SJSA1 (cell line): Measurements from ENCODE around the gene IFNLR1. TPM values are rescaled to one million over a fixed set of nuclear protein-coding genes. Genes with fewer than 3 reads are reported as not detected.
"Not testable (repeated sequence)": the region's sequence is repeated elsewhere in the genome, so short reads cannot be mapped to it uniquely, and the experiment has no call there.

ENCODE experiments used
- DNase-seq, 2 experiments: peaks; one replicate each; pipeline ENCODE4 v3.0.0-alpha.2; 2015 to 2020; ENCODE audit warnings: low spot score in 2 of 2, low read depth in 1 of 2
- H3K27ac ChIP-seq: fragments of 250-450 bp; sonication (Bioruptor Pico); 2 replicates; pipeline ENCODE4 v1.5.1; 2020; ENCODE audit warnings: mild to moderate bottlenecking, moderate library complexity
- H3K27me3 ChIP-seq: fragments of 250-450 bp; sonication (Bioruptor Pico); replicated peaks from 2 replicates; pipeline ENCODE4 v1.5.1; 2020; ENCODE audit warnings: mild to moderate bottlenecking, moderate library complexity
- H3K36me3 ChIP-seq: fragments of 250-450 bp; sonication (Bioruptor Pico); 2 replicates; pipeline ENCODE4 v1.5.1; 2020; ENCODE audit warnings: mild to moderate bottlenecking
- H3K4me1 ChIP-seq: fragments of 250-450 bp; sonication (Bioruptor Pico); replicated peaks from 2 replicates; pipeline ENCODE4 v1.6.1; 2021; ENCODE audit warnings: mild to moderate bottlenecking
- H3K4me3 ChIP-seq: fragments of 250-450 bp; sonication (Bioruptor Pico); 2 replicates; pipeline ENCODE4 v1.5.1; 2020; ENCODE audit warnings: mild to moderate bottlenecking
- H3K9me3 ChIP-seq: fragments of 250-450 bp; sonication (Bioruptor Pico); replicated peaks from 2 replicates; pipeline ENCODE4 v1.5.1; 2020; ENCODE audit warnings: mild to moderate bottlenecking
- total RNA-seq: library from RNA; depleted of rRNA; stranded (reverse); fragments of >200 nt; shearing (Covaris generic); gene quantifications from 2 replicates; pipeline ENCODE4 v1.2.3, GENCODE V29; 2014

Gene IFNLR1
- total RNA-seq, 1 experiment from 2014 or later: not detected

- Histone ChIP-seq H3K36me3 (no peaks in the 10 kb centered on the region), H3K9me3 (0 out of 2 replicates have a peak, but pooled peaks cover 3% of the 10 kb centered on the region), H3K4me1 (peaks cover 8% of the 10 kb centered on the region), H3K27me3 (no peaks in the 10 kb centered on the region; the same call in 1 of the 2 replicates), H3K27ac (no peak overlapping the region), H3K4me3 (no peak overlapping the region)
- no peak for DNase-seq
Measured at GRCh38 chr1:24215226-24215814, 28.2 kb upstream of the IFNLR1 start.

GRCh38 chr1:24212376-24212775, 25.3 kb upstream of the IFNLR1 start:
- H3K36me3 ChIP-seq: no peaks in the 10 kb centered on the region
- H3K27me3 ChIP-seq: no peaks in the 10 kb centered on the region; the same call in 1 of the 2 replicates
- H3K4me1 ChIP-seq: peaks cover 8% of the 10 kb centered on the region
- DNase-seq: no peak
- 0 out of 2 replicates have a peak, but pooled peaks cover 3% of the 10 kb centered on the region for H3K9me3 ChIP-seq
- no peak overlapping the region for H3K27ac ChIP-seq
- H3K4me3 ChIP-seq: no peak overlapping the region

GRCh38 chr1:24210195-24210627, 23.1 kb upstream of the IFNLR1 start:
- Histone ChIP-seq H3K4me3 (no peak overlapping the region), H3K27me3 (no peaks in the 10 kb centered on the region; the same call in 1 of the 2 replicates), H3K9me3 (0 out of 2 replicates have a peak, but pooled peaks cover 3% of the 10 kb centered on the region), H3K4me1 (no peaks in the 10 kb centered on the region), H3K36me3 (no peaks in the 10 kb centered on the region), H3K27ac (no peak overlapping the region)
- no peak for DNase-seq

- no peaks in the 10 kb centered on the region; the same call in 1 of the 2 replicates for H3K27me3 ChIP-seq
- no peaks in the 10 kb centered on the region for H3K36me3 ChIP-seq
- H3K4me1 ChIP-seq: no peaks in the 10 kb centered on the region
- H3K27ac ChIP-seq: no peak overlapping the region
- H3K4me3 ChIP-seq: no peak overlapping the region
- no peak for DNase-seq
- 0 out of 2 replicates have a peak, but pooled peaks cover 3% of the 10 kb centered on the region for H3K9me3 ChIP-seq
Measured at GRCh38 chr1:24209097-24209496, 22.0 kb upstream of the IFNLR1 start.

GRCh38 chr1:24207709-24208108, 20.6 kb upstream of the IFNLR1 start:
- Histone ChIP-seq H3K9me3 (0 out of 2 replicates have a peak, but pooled peaks cover 3% of the 10 kb centered on the region), H3K4me1 (no peaks in the 10 kb centered on the region), H3K27ac (no peak overlapping the region), H3K36me3 (no peaks in the 10 kb centered on the region), H3K4me3 (no peak overlapping the region), H3K27me3 (no peaks in the 10 kb centered on the region)
- no peak for DNase-seq

GRCh38 chr1:24207395-24207687, 20.3 kb upstream of the IFNLR1 start:
- not testable (repeated sequence) for H3K27ac ChIP-seq, H3K9me3 ChIP-seq, DNase-seq, H3K36me3 ChIP-seq, H3K27me3 ChIP-seq, H3K4me1 ChIP-seq, H3K4me3 ChIP-seq

- DNase-seq: no peak
- Histone ChIP-seq H3K9me3 (0 out of 2 replicates have a peak, but pooled peaks cover 3% of the 10 kb centered on the region), H3K27me3 (no peaks in the 10 kb centered on the region), H3K36me3 (no peaks in the 10 kb centered on the region), H3K4me3 (no peak overlapping the region), H3K4me1 (peaks cover 5% of the 10 kb centered on the region), H3K27ac (no peak overlapping the region)
Measured at GRCh38 chr1:24206516-24207394, 19.7 kb upstream of the IFNLR1 start.

GRCh38 chr1:24206083-24206464, 19.0 kb upstream of the IFNLR1 start:
- DNase-seq: no peak
- Histone ChIP-seq H3K9me3 (0 out of 2 replicates have a peak, but pooled peaks cover under 1% of the 10 kb centered on the region), H3K36me3 (no peaks in the 10 kb centered on the region), H3K4me3 (no peak overlapping the region), H3K27ac (no peak overlapping the region), H3K27me3 (no peaks in the 10 kb centered on the region), H3K4me1 (peaks cover 5% of the 10 kb centered on the region)

- Histone ChIP-seq H3K27me3 (no peaks in the 10 kb centered on the region), H3K9me3 (no peaks in the 10 kb centered on the region), H3K36me3 (no peaks in the 10 kb centered on the region), H3K4me3 (no peak overlapping the region), H3K4me1 (peaks cover 5% of the 10 kb centered on the region), H3K27ac (no peak overlapping the region)
- no peak for DNase-seq
Measured at GRCh38 chr1:24205345-24206082, 18.4 kb upstream of the IFNLR1 start.

GRCh38 chr1:24204116-24204515, 17.0 kb upstream of the IFNLR1 start:
- no peak overlapping the region for H3K27ac ChIP-seq
- H3K4me3 ChIP-seq: no peak overlapping the region
- H3K36me3 ChIP-seq: no peaks in the 10 kb centered on the region
- H3K9me3 ChIP-seq: no peaks in the 10 kb centered on the region
- H3K27me3 ChIP-seq: no peaks in the 10 kb centered on the region
- no peak for DNase-seq
- H3K4me1 ChIP-seq: peaks cover 10% of the 10 kb centered on the region

- DNase-seq: no peak
Measured at GRCh38 chr1:24203404-24203803, 16.3 kb upstream of the IFNLR1 start.

GRCh38 chr1:24202987-24203386, 15.9 kb upstream of the IFNLR1 start:
- no peak for DNase-seq
- H3K4me1 ChIP-seq: peaks cover 10% of the 10 kb centered on the region
- H3K9me3 ChIP-seq: no peaks in the 10 kb centered on the region
- no peak overlapping the region for H3K4me3 ChIP-seq
- no peaks in the 10 kb centered on the region for H3K27me3 ChIP-seq
- H3K27ac ChIP-seq: no peak overlapping the region
- H3K36me3 ChIP-seq: no peaks in the 10 kb centered on the region

More at GRCh38 chr1:24203404-24203803, 16.3 kb upstream of the IFNLR1 start:
- Histone ChIP-seq H3K27ac (no peak overlapping the region), H3K4me3 (no peak overlapping the region), H3K9me3 (no peaks in the 10 kb centered on the region), H3K36me3 (no peaks in the 10 kb centered on the region), H3K27me3 (no peaks in the 10 kb centered on the region), H3K4me1 (peaks cover 10% of the 10 kb centered on the region)

GRCh38 chr1:24202556-24202955, 15.5 kb upstream of the IFNLR1 start:
- no peak for DNase-seq
- H3K4me3 ChIP-seq: no peak overlapping the region
- peaks cover 10% of the 10 kb centered on the region for H3K4me1 ChIP-seq
- H3K36me3 ChIP-seq: no peaks in the 10 kb centered on the region
- H3K27ac ChIP-seq: no peak overlapping the region
- H3K27me3 ChIP-seq: no peaks in the 10 kb centered on the region
- H3K9me3 ChIP-seq: no peaks in the 10 kb centered on the region
